Endothelial cell of umbilical vein (primary cell): ENCODE measurements around the gene TMEM41A. TPM values are rescaled to one million over a fixed set of nuclear protein-coding genes. Genes with fewer than 3 reads are reported as not detected.

Experiments
- BruUV-seq: library from RNA; stranded (reverse); fragments of 400-500 nt; replicated peaks from 2 replicates; lab custom pipeline; 2021; lab: Mats Ljungman, UMichigan
- CTCF ChIA-PET: fragments of 300-600, 350-600 bp; sonication (Branson Sonifier 250); formaldehyde crosslinking; loops from one replicate; lab custom pipeline; 2021; ENCODE audit warnings: antibody characterized with exemption, inconsistent platforms; lab: Charles Lee
- POLR2A ChIA-PET: fragments of 300-600, 350-600 bp; sonication (Branson Sonifier 250); formaldehyde crosslinking; loops from one replicate; lab custom pipeline; 2021; ENCODE audit warnings: antibody characterized with exemption, inconsistent platforms; lab: Charles Lee
- DNase-seq: peaks from one replicate; pipeline ENCODE4 v3.0.0-alpha.2; 2011; ENCODE audit warnings: low read depth, low spot score
- FAIRE-seq: peaks from 2 replicates; lab custom pipeline; 2011; peaks lifted over from hg19 to GRCh38; lab: Jason Lieb, UNC
- H2AFZ ChIP-seq: 2 replicates; pipeline ENCODE4 v1.6.0; 2012; ENCODE audit warnings: low read depth, low read length, control low read depth, inconsistent platforms
- H3K27ac ChIP-seq: 2 replicates; pipeline ENCODE4 v1.5.1; 2011; ENCODE audit warnings: low read depth, mild to moderate bottlenecking, control low read depth, low read length, moderate library complexity; ENCODE audit not compliant: insufficient read depth
- H3K27me3 ChIP-seq, 2 experiments: 2 replicates each; pipeline versions ENCODE4 v1.6.0 to v1.6.1; 2011; ENCODE audit warnings: low read length in 2 of 2, mixed read lengths in 1 of 2; ENCODE audit not compliant: control insufficient read depth in 2 of 2, insufficient read depth in 2 of 2
- H3K36me3 ChIP-seq, 2 experiments: 2 replicates in 1 of 2; 3 replicates in 1 of 2; pipeline ENCODE4 v1.5.1; 2011; ENCODE audit warnings: low read length in 2 of 2, mild to moderate bottlenecking in 1 of 2, moderate library complexity in 1 of 2; ENCODE audit not compliant: control insufficient read depth in 2 of 2, insufficient read depth in 2 of 2; ENCODE audit errors: extremely low read depth in 1 of 2
- H3K4me1 ChIP-seq: 3 replicates; pipeline ENCODE4 v1.5.1; 2011; ENCODE audit warnings: mild to moderate bottlenecking, low read length; ENCODE audit not compliant: control insufficient read depth, insufficient read depth; ENCODE audit errors: extremely low read depth
- H3K4me2 ChIP-seq: 2 replicates; pipeline ENCODE4 v1.6.1; 2011; ENCODE audit warnings: low read length, control low read depth, mixed read lengths; ENCODE audit not compliant: insufficient read depth
- H3K4me3 ChIP-seq, 3 experiments: fragments of 200-600 bp in 1 of 3; sonication (generic), shearing (Covaris generic) in 1 of 3; replicated peaks in 1 of 3; 2 replicates each; pipeline ENCODE4 v1.5.1; 2011 to 2016; ENCODE audit warnings: control low read depth in 3 of 3, low read length in 3 of 3, mild to moderate bottlenecking in 2 of 3, inconsistent platforms in 1 of 3, low read depth in 1 of 3, moderate library complexity in 1 of 3; ENCODE audit not compliant: insufficient read depth in 1 of 3
- H3K79me2 ChIP-seq: 2 replicates; pipeline ENCODE4 v1.6.0; 2012; ENCODE audit warnings: low read length, inconsistent platforms; ENCODE audit not compliant: control insufficient read depth, insufficient read depth
- H3K9ac ChIP-seq: replicated peaks from 2 replicates; pipeline ENCODE3; 2011; ENCODE audit warnings: low read length, control low read depth; ENCODE audit not compliant: insufficient read depth; ENCODE audit errors: extremely low read depth
- H3K9me1 ChIP-seq: replicated peaks from 3 replicates; pipeline ENCODE4 v1.6.0; 2011; ENCODE audit warnings: mild to moderate bottlenecking, low read length; ENCODE audit not compliant: control insufficient read depth, insufficient read depth; ENCODE audit errors: extremely low read depth
- H3K9me3 ChIP-seq: replicated peaks from 2 replicates; pipeline ENCODE4 v1.5.1; 2012; ENCODE audit warnings: low read length, inconsistent platforms; ENCODE audit not compliant: control insufficient read depth, insufficient read depth
- H4K20me1 ChIP-seq: replicated peaks from 2 replicates; pipeline ENCODE3; 2011; ENCODE audit warnings: mild to moderate bottlenecking, low read length; ENCODE audit not compliant: control insufficient read depth, insufficient read depth; ENCODE audit errors: extremely low read depth
- EZH2 ChIP-seq: IDR thresholded peaks from 2 replicates; pipeline ENCODE4 v1.6.1; 2012; ENCODE audit warnings: borderline replicate concordance, low read depth, mild to moderate bottlenecking, moderate library complexity, low read length, inconsistent platforms; ENCODE audit not compliant: severe bottlenecking
- FOS ChIP-seq: IDR thresholded peaks from 2 replicates; pipeline ENCODE4 v1.6.1; 2011; ENCODE audit warnings: mild to moderate bottlenecking, low read length, moderate library complexity, borderline replicate concordance; ENCODE audit not compliant: insufficient read depth
- GATA2 ChIP-seq: IDR thresholded peaks from 2 replicates; pipeline ENCODE4 v1.7.0; 2011; ENCODE audit warnings: low read depth, mild to moderate bottlenecking, moderate library complexity, mixed read lengths, low read length; ENCODE audit not compliant: insufficient read length, insufficient read depth
- JUN ChIP-seq: IDR thresholded peaks from 2 replicates; pipeline ENCODE4 v1.6.1; 2011; ENCODE audit warnings: borderline replicate concordance, low read depth; ENCODE audit not compliant: insufficient read length, insufficient read depth
- MYC ChIP-seq: IDR thresholded peaks from one replicate; pipeline ENCODE4 v1.6.1; 2011; ENCODE audit warnings: mild to moderate bottlenecking, low read depth, low read length
- POLR2A ChIP-seq: IDR thresholded peaks from 2 replicates; pipeline ENCODE4 v1.6.1; 2012; ENCODE audit warnings: low read depth, mild to moderate bottlenecking, control low read depth, low read length
- POLR2AphosphoS5 ChIP-seq: IDR thresholded peaks from 2 replicates; pipeline ENCODE4 v1.6.1; 2012; ENCODE audit warnings: low read depth, mild to moderate bottlenecking, control low read depth, low read length, moderate library complexity; ENCODE audit not compliant: insufficient read depth
- dilution Hi-C: fragments of 300-500 bp; cut with MboI; formaldehyde crosslinking; loops from one replicate; pipeline ENCODE4 v1.15.0; 2019; ENCODE audit warnings: low sequenced_read_pairs; ENCODE audit not compliant: extremely low pct_ligation_motif_present
- intact Hi-C: fragments of 100-400 bp; cut with micrococcal nuclease; formaldehyde crosslinking; loops from one replicate; pipeline ENCODE4 v1.10.0; 2022
- polyA plus RNA-seq, 4 experiments: library from polyadenylated mRNA; depleted of rRNA in 3 of 4; stranded (reverse) in 3 of 4; unstranded in 1 of 4; fragments of >200 nt; gene quantifications; 2 replicates each; pipeline versions ENCODE4 v1.2.1 to v1.2.3, GENCODE V29; 2011 to 2012; ENCODE audit warnings: missing spikeins in 1 of 4
- total RNA-seq: library from RNA; stranded (reverse); gene quantifications from 2 replicates; pipeline ENCODE4 v1.2.3, GENCODE V29; 2021
- TF ChIP-seq, protein P1 (sequence below): IDR thresholded peaks from 2 replicates; pipeline ENCODE4 v1.6.1; 2011; ENCODE audit not compliant: insufficient read depth, insufficient read length
- TF ChIP-seq, protein P2 (sequence below), 2 donors: IDR thresholded peaks; 1 replicate in 1 of 2; 2 replicates in 1 of 2; pipeline ENCODE4 v1.5.1; 2011; ENCODE audit warnings: low read length in 2 of 2, mild to moderate bottlenecking in 2 of 2, moderate library complexity in 2 of 2, control low read depth in 1 of 2, inconsistent platforms in 1 of 2, low read depth in 1 of 2; ENCODE audit not compliant: insufficient read depth in 1 of 2; ENCODE audit errors: extremely low read depth in 1 of 2

TMEM41A gene
- total and polyA plus RNA-seq, 2 donors (not counting 3 experiments of a cell fraction or from before 2014, with no cell fraction given), result 15.9 to 16.0 TPM

DNA sequence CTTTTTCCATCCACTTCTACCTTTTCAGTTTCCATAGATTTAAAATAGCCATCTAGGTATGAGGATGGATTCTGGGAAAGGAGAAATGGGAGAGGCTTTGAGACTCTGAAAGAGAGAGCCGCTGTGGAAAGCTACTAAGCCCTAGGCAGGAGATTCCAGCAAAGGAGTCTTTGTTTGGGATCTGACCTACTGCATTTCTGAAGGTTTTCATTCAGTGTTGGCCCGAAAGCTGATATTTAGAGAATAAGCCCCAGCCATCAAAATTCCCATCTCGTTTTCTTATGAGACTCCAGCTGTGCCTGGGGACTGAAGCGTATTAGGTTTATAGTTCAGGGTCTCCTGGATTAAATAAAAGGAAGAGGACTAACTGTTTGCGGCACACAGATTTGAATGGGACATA, 34.1 kb upstream of the TMEM41A start:
- Histone ChIP-seq H3K27me3 (no peaks in the 10 kb centered on the region), H3K27ac (no peak overlapping the region), H3K4me1 (peaks cover 4% of the 10 kb centered on the region), H4K20me1 (no peaks in the 10 kb centered on the region), H2AFZ (no peak overlapping the region), H3K9me1 (peaks cover 3% of the 10 kb centered on the region), H3K79me2 (no peaks in the 10 kb centered on the region), H3K9ac (no peak overlapping the region), H3K4me2 (no peak overlapping the region), H3K36me3 (no peaks in the 10 kb centered on the region), H3K9me3 (no peaks in the 10 kb centered on the region), H3K4me3 (no peak overlapping the region)
- dilution Hi-C loops (no loop called here), intact Hi-C loops (no loop called here)
- no peak for DNase-seq
- no TSS peak for BruUV-seq
- ChIA-PET CTCF (interaction anchor here (1.2 kb wide), 1 partner anchor 12 kb away, joined by 3 read pairs; no protein-coding TSS in a partner anchor), POLR2A (no interaction called here)
- no peak for FAIRE-seq
- no peak for TF ChIP-seq FOS
- no peak for TF ChIP-seq POLR2A
- TF ChIP-seq POLR2AphosphoS5, result no peak

DNA sequence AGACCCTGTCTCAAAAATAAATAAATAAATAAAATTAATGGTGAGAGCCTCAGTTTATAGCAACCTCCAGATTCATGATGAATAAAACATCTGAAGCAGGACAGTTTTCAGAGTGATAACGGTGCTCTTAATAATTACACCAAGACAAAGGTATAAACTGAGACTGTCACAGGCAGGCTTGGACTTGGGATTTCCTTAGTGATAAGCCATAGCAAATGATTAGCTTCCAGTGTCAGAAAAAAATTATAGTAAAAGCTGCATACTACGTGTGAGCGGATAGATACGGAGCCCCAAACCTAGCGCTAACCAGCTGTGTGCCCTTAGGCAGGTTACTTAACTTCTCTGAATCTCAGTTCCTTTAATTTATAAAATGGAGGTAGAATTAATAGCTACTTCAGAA, 32.0 kb upstream of the TMEM41A start:
- BruUV-seq, result no TSS peak
- ChIA-PET CTCF (interaction anchor here (1.4 to 4.5 kb wide), 2 partner anchors 28 to 70 kb away, joined by 3 to 24 read pairs; no protein-coding TSS in a partner anchor), POLR2A (no interaction called here)
- Histone ChIP-seq H3K9me3 (no peaks in the 10 kb centered on the region), H3K36me3 (no peaks in the 10 kb centered on the region), H2AFZ (no peak overlapping the region), H3K9ac (no peak overlapping the region), H3K4me2 (no peak overlapping the region), H3K4me1 (no peaks in the 10 kb centered on the region), H3K4me3 (no peak overlapping the region), H3K79me2 (no peaks in the 10 kb centered on the region), H3K27me3 (no peaks in the 10 kb centered on the region), H3K9me1 (peaks cover 3% of the 10 kb centered on the region), H3K27ac (no peak overlapping the region), H4K20me1 (no peaks in the 10 kb centered on the region)
- intact Hi-C loops (no loop called here), dilution Hi-C loops (no loop called here)
- FAIRE-seq, result no peak
- no peak for DNase-seq
- no peak for TF ChIP-seq POLR2AphosphoS5
- no peak for TF ChIP-seq GATA2
- no peak for TF ChIP-seq POLR2A
- no peak for TF ChIP-seq MYC
- TF ChIP-seq JUN, result no peak
- TF ChIP-seq, protein P1, sequence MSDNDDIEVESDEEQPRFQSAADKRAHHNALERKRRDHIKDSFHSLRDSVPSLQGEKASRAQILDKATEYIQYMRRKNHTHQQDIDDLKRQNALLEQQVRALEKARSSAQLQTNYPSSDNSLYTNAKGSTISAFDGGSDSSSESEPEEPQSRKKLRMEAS, result no peak
- TF ChIP-seq, protein P2, sequence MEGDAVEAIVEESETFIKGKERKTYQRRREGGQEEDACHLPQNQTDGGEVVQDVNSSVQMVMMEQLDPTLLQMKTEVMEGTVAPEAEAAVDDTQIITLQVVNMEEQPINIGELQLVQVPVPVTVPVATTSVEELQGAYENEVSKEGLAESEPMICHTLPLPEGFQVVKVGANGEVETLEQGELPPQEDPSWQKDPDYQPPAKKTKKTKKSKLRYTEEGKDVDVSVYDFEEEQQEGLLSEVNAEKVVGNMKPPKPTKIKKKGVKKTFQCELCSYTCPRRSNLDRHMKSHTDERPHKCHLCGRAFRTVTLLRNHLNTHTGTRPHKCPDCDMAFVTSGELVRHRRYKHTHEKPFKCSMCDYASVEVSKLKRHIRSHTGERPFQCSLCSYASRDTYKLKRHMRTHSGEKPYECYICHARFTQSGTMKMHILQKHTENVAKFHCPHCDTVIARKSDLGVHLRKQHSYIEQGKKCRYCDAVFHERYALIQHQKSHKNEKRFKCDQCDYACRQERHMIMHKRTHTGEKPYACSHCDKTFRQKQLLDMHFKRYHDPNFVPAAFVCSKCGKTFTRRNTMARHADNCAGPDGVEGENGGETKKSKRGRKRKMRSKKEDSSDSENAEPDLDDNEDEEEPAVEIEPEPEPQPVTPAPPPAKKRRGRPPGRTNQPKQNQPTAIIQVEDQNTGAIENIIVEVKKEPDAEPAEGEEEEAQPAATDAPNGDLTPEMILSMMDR (IDR thresholded peaks at IDR 0.05; ENCODE audit: extremely low read depth in 1 of 2, insufficient read depth in 1 of 2, low read depth in 1 of 2, low read length in 2 of 2), result no peak
- TF ChIP-seq EZH2, result no peak
- no peak for TF ChIP-seq FOS
